Measurements from ENCODE around the gene DPEP2NB. TPM values are rescaled to one million over a fixed set of nuclear protein-coding genes. Genes with fewer than 3 reads are reported as not detected.
"Not testable (repeated sequence)": the region's sequence is repeated elsewhere in the genome, so short reads cannot be mapped to it uniquely, and the experiment has no call there.

The DPEP2NB gene
- total and polyA plus RNA-seq, 7 donors = 0.05 TPM; not detected in 6

DNA sequence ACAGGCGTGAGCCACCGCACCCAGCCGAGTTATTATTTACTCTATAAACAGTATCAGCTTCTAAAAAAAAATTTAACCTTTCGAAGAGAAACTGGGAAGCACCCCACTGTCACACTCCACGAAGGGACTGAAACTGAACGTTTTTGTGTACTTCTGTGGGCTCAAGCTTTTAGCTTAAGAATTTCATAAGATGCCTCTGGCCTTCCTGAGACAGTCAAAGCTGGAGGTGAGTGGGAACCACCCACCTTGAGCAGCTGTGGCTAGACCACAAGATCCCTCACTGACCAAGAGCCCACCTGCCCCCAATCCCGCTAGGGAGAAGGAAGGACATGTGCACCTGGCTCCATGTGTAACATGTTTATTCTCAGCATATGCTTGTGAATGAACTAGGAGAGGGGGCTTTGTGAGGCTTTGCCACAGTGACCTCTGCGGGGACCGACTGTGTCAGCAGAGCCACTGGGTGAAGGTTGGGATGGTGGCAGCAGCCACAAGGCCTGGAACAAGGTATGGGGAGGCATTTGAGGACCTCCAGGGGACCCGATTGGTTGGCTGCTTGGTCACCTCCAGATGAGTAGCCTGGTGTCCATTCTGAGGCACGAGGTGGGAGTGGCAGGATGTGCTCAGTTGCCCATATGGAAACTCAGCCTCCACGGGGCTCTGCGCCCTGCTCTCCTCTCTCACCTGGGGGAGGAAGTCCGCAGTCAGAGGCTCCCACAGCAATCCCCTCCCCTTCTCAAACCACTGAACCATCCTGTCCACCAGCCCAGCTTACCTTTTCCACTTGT, 40.2 kb downstream of the DPEP2NB start:
- Histone ChIP-seq H3K27ac (no peak overlapping the region), H3K4me3 (no peak overlapping the region), H3K9me3 (no peaks in the 10 kb centered on the region), H3K27me3 (ENCODE audit: insufficient read depth in 3 of 3, low read length in 2 of 3) (no peaks in the 10 kb centered on the region), H3K36me3 (ENCODE audit: insufficient read depth in 1 of 2, low read depth in 1 of 2) (no peaks in the 10 kb centered on the region), H3K4me1 (no peaks in the 10 kb centered on the region)
- DNase-seq (no peak), ATAC-seq (no peak)
- TF ChIP-seq, protein P1, sequence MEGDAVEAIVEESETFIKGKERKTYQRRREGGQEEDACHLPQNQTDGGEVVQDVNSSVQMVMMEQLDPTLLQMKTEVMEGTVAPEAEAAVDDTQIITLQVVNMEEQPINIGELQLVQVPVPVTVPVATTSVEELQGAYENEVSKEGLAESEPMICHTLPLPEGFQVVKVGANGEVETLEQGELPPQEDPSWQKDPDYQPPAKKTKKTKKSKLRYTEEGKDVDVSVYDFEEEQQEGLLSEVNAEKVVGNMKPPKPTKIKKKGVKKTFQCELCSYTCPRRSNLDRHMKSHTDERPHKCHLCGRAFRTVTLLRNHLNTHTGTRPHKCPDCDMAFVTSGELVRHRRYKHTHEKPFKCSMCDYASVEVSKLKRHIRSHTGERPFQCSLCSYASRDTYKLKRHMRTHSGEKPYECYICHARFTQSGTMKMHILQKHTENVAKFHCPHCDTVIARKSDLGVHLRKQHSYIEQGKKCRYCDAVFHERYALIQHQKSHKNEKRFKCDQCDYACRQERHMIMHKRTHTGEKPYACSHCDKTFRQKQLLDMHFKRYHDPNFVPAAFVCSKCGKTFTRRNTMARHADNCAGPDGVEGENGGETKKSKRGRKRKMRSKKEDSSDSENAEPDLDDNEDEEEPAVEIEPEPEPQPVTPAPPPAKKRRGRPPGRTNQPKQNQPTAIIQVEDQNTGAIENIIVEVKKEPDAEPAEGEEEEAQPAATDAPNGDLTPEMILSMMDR (IDR thresholded peaks at IDR 0.05) = no peak
- intact Hi-C loops (cut with DNase I) = no loop called here
- 72 to 85% (median 73%) methylated on average over 14 of the region's 14 CpGs for WGBS, 3 donors

DNA sequence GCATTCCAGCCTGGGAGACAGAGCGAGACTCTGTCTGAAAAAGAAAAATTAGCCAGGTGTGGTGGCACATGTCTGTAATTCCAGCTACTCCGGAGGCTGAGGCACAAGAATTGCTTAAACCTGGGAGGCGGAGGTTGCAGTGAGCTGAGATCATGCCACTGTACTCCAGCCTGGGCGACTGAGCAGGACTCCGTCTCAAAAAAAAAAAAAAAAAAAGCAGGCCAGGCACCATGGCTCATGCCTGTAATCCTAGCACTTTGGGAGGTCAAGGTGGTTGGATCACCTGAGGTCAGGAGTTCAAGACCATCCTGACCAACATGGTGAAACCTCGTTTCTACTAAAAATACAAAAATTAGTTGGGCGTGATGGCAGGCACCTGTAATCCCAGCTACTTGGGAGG, 43.4 kb downstream of the DPEP2NB start:
- DNase-seq; H3K27ac ChIP-seq; H3K36me3 ChIP-seq (ENCODE audit: insufficient read depth in 1 of 2, low read depth in 1 of 2); H3K27me3 ChIP-seq (ENCODE audit: insufficient read depth in 3 of 3, low read length in 2 of 3); ATAC-seq; intact Hi-C loops (cut with DNase I); H3K4me1 ChIP-seq; H3K4me3 ChIP-seq; H3K9me3 ChIP-seq: not testable (repeated sequence)
- 89 to 92% (median 89%) methylated on average over 7 of the region's 7 CpGs for WGBS, 3 donors

DNA sequence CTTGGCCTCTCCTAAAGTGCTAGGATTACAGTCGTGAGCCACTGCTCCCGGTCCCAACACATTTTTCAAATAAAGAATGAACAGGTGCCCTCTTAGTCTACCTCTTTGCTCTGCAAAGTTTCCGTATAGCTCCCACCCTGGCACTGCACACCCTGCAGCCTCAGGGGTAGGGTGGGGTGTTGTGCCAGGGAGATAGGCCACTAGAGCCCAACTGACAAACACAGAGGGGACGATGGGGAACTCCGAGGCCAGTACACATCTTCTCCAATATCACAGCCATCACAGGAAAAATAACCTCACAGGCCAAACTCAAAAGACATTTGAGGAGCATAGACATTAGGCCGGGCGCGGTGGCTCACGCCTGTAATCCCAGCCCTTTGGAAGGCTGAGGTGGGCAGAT, 44.6 kb downstream of the DPEP2NB start:
- H3K36me3 ChIP-seq (ENCODE audit: insufficient read depth in 1 of 2, low read depth in 1 of 2) = no peaks in the 10 kb centered on the region
- H3K9me3 ChIP-seq = no peaks in the 10 kb centered on the region
- H3K4me1 ChIP-seq = peaks cover 14% of the 10 kb centered on the region
- H3K27me3 ChIP-seq (ENCODE audit: insufficient read depth in 3 of 3, low read length in 2 of 3) = no peaks in the 10 kb centered on the region
- no peak for ATAC-seq
- 70 to 92% (median 75%) methylated on average over 9 of the region's 9 CpGs for WGBS, 3 donors
- no peak for DNase-seq
- TF ChIP-seq, protein P1 (IDR thresholded peaks at IDR 0.05) = no peak
- intact Hi-C loops (cut with DNase I) = no loop called here
- no peak overlapping the region for H3K27ac ChIP-seq
- H3K4me3 ChIP-seq = no peak overlapping the region

DNA sequence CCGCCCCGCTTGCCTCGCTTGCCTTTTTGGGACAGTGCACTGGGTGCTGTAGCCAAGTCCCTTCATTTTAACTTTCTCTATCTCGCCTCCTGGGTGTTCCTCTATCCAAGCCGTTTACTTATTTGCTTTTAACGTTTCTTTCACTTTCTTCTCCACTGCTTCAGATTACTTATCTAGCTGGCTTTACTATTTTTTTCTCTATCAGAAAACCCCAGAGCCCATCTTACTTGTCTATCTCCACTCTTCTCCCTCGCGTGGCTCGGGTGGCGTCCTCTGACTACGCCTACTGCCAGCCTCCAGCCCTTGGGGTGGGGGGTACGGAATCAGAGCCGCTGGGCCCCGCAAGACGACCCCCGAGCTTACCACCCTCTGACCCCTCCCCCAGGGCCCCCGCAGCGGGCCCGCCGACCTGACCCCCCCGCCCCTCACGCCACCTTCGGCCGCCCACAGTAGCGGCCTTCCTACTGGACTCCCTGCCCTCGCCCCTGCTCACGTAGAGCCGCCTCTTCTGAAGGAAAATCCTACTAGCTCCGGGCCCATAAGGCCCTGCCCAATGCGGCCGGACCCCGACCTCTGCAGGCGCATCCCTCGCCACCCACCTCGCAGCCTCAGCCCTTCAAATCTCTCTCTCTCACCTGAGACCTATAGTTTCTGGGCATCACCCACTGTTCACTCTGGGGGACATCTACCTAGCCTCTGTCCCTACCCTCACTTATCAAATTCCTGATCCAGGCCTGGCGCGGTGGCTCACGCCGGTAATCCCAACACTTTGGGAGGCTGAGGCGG, 46.3 kb downstream of the DPEP2NB start:
- Histone ChIP-seq H3K27me3 (ENCODE audit: insufficient read depth in 3 of 3, low read length in 2 of 3) (no peaks in the 10 kb centered on the region), H3K4me1 (peaks cover 30% of the 10 kb centered on the region), H3K4me3 (peak overlapping the region; percentile 88), H3K27ac (peak overlapping the region; percentile 91), H3K36me3 (ENCODE audit: insufficient read depth in 1 of 2, low read depth in 1 of 2) (no peaks in the 10 kb centered on the region), H3K9me3 (no peaks in the 10 kb centered on the region)
- DNase-seq (no peak), ATAC-seq (no peak)
- intact Hi-C loops (cut with DNase I) = no loop called here
- TF ChIP-seq, protein P1 (IDR thresholded peaks at IDR 0.05) = no peak
- WGBS, 3 donors = 63 to 65% (median 63%) methylated on average over 39 to 40 of the region's 40 CpGs

Data from psoas muscle (tissue), 8 donors.